ENCODE results near the gene MACROH2A1.

DNA sequence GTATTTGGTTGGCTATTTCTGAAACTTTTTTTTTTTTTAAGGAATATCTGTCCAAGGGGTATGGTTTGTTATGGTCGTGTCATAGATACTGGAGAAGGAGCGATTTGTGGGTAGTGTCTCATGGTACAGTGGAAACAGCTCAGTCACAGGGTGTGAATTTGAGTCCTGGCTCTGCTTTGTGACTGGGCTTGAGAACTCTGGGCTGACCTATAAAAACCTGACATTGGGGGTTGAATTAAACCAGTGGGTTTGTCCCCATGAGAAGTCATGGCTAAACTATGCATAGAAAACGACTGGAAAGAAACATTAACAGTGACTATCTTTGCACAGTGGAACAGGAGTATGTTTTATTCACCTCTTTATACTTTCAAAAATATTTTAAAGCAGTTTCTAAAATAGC, 54.7 kb downstream of the MACROH2A1 start:
- TF ChIP-seq GABPA (IDR thresholded peaks at IDR 0.05; ENCODE audit: low read depth) = no peak
- no peak for TF ChIP-seq POLR2AphosphoS5 (IDR thresholded peaks at IDR 0.05; ENCODE audit: low read depth)
- TF ChIP-seq CTCF (IDR thresholded peaks at IDR 0.05; ENCODE audit: insufficient read depth, low read length) = no peak
- no peak for TF ChIP-seq REST (IDR thresholded peaks at IDR 0.05; ENCODE audit: insufficient replicate concordance, low read depth)
